Regular cardiac myocyte (primary cell): ENCODE data around the gene LSM10. TPM values are rescaled to one million over a fixed set of nuclear protein-coding genes. Genes with fewer than 3 reads are reported as not detected.

ENCODE experiments used
- total RNA-seq: library from RNA; depleted of rRNA; stranded (reverse); fragments of >200 nt; gene quantifications from 2 replicates; pipeline ENCODE4 v1.2.3, GENCODE V29; 2014

Gene LSM10
- 9.6 and 43.3 TPM in 2 replicates for total RNA-seq

GRCh38 chr1:36397378-36398230 lies at the start of gene LSM10:
TSS of gene LSM10 (minus strand) at chr1:36397908. CDS start at chr1:36394129, 3,779 bp downstream.

DNA sequence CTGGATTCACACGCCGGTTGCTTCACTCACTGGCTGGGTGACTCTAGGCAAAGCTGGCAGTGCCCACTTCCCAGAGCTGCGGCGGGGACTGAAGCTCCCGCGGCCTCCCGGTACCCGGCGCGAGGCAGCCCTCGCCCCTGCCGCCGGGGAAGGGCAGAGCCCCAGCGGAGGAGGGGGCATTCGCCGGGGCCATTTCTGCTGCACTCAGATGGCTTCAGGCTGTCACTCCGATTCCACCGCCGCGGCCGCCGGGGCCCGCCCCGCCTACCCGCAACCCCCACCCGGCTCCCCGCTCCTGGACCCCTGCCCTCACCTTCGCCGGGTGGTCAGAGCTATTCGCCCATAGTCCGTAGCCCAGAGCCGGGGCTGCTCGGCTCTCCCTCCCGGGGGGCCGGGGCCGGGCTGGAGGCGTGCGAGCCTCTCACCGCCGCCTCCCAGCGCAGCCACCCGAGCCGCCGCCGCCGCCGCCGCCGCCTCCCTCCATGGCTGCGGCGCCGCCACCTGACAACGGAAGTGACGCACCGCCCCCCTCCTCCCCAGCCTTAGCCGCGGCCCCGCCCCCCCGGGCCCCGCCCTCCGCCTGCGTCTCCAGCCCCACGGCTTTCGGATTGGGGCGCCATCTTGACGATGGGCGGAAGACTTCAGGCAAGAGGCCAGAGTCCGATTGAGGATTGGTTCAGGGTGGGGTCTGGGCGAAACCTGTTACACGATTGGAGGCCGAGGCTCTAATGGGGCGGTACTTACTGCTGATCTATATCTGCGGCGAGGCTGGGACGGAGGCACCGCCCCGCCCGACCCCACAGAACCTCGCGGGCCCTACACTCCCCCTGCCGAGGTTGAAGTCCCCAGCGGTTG lies 12.1 kb downstream of the LSM10 start, which contains the start of gene STK40:
TSS of gene STK40 (minus strand) at position 515 of the 855 bp plus-strand sequence. CDS start 24,592 bp downstream, outside the sequence.

Other genes starting within 250 kb of the LSM10 start
- 103 and 114 TPM in 2 replicates for gene TRAPPC3, start 248.4 kb downstream of the LSM10 start, total RNA-seq
- 62.0 and 90.5 TPM in 2 replicates for gene MAP7D1, start 241.7 kb downstream of the LSM10 start, total RNA-seq
- gene THRAP3, start 173.5 kb downstream of the LSM10 start, total RNA-seq = 67.9 and 150 TPM in 2 replicates
- 3.6 and 8.5 TPM in 2 replicates for gene SH3D21, start 91.5 kb downstream of the LSM10 start, total RNA-seq
- 126 and 177 TPM in 2 replicates for gene EVA1B, start 74.3 kb downstream of the LSM10 start, total RNA-seq
- 7.6 and 18.6 TPM in 2 replicates for gene STK40, start 12.0 kb downstream of the LSM10 start, total RNA-seq
- 7.1 and 14.7 TPM in 2 replicates for gene OSCP1, start 52.5 kb upstream of the LSM10 start, total RNA-seq
- 44.5 and 88.0 TPM in 2 replicates for gene MRPS15, start 66.5 kb upstream of the LSM10 start, total RNA-seq
- under 0.01 TPM in 1 of 2 replicates, not detected in the other for gene CSF3R, start 85.0 kb upstream of the LSM10 start, total RNA-seq